Glutamatergic neuron (in vitro differentiated cells): ENCODE measurements around the gene EXOC6B. TPM values are rescaled to one million over a fixed set of nuclear protein-coding genes. Genes with fewer than 3 reads are reported as not detected.
"Not testable (repeated sequence)": the region's sequence is repeated elsewhere in the genome, so short reads cannot be mapped to it uniquely, and the experiment has no call there.

ENCODE experiments used
- DNase-seq: peaks from one replicate; pipeline ENCODE4 v3.0.0; 2022
- H3K27ac Mint-ChIP-seq: one replicate; pipeline ENCODE4 v1.8.0; 2020; ENCODE audit warnings: mild to moderate bottlenecking, mixed read lengths, inconsistent platforms; ENCODE audit not compliant: unreplicated experiment
- H3K27me3 Mint-ChIP-seq: one replicate; pipeline ENCODE4 v1.8.0; 2020; ENCODE audit warnings: mild to moderate bottlenecking, moderate library complexity, mixed read lengths, inconsistent platforms; ENCODE audit not compliant: unreplicated experiment
- H3K36me3 Mint-ChIP-seq: one replicate; pipeline ENCODE4 v1.8.0; 2020; ENCODE audit warnings: mild to moderate bottlenecking, mixed read lengths, inconsistent platforms; ENCODE audit not compliant: unreplicated experiment
- H3K4me1 Mint-ChIP-seq: one replicate; pipeline ENCODE4 v1.8.0; 2020; ENCODE audit warnings: mild to moderate bottlenecking, low read depth, mixed read lengths, inconsistent platforms; ENCODE audit not compliant: unreplicated experiment
- H3K4me3 Mint-ChIP-seq: one replicate; pipeline ENCODE4 v1.8.0; 2020; ENCODE audit warnings: mild to moderate bottlenecking, mixed read lengths, inconsistent platforms; ENCODE audit not compliant: unreplicated experiment
- H3K9me3 Mint-ChIP-seq: one replicate; pipeline ENCODE4 v1.8.0; 2020; ENCODE audit warnings: mild to moderate bottlenecking, moderate library complexity, mixed read lengths, inconsistent platforms; ENCODE audit not compliant: unreplicated experiment
- CTCF ChIP-seq: fragments of 200-600 bp; sonication (generic); IDR thresholded peaks from one replicate; pipeline ENCODE4 v1.5.0; 2021; ENCODE audit not compliant: partially characterized antibody, unreplicated experiment
- total RNA-seq: library from RNA; stranded (reverse); fragmentation: NEBNext Ultra II Directional; extraction: Animal tissue kit (Norgen Biotek cat#: 25700); gene quantifications from one replicate; pipeline ENCODE4 v1.2.1, GENCODE V29; 2021; ENCODE audit not compliant: unreplicated experiment

Gene EXOC6B
- total RNA-seq, 1 donor from 2014 or later, result 34.5 TPM

DNA sequence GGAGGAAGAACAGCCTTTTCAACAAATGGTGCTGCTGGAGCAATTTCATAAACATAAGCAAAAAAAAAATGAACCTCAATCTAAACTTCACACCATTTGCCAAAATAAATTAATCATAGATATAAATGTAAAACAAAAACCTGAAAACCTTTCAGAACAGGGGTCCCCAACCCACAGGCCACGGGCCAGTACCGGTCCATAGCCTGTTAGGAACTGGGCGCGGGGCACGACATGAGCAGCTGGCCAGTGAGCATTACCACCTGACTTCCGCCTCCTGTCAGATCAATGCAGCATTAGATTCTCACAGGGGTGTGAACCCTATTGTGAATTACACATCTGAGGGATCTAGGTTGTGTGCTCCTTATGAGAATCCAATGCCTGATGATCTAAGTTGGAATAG is 176.0 kb downstream of the EXOC6B start:
- Mint-ChIP-seq H3K9me3 (peaks cover 9% of the 10 kb centered on the region), H3K4me3 (no peak overlapping the region), H3K27ac (no peak overlapping the region), H3K4me1 (peaks cover 1% of the 10 kb centered on the region), H3K36me3 (peaks cover 15% of the 10 kb centered on the region), H3K27me3 (peaks cover 9% of the 10 kb centered on the region)
- TF ChIP-seq CTCF, result no peak
- DNase-seq, result no peak

DNA sequence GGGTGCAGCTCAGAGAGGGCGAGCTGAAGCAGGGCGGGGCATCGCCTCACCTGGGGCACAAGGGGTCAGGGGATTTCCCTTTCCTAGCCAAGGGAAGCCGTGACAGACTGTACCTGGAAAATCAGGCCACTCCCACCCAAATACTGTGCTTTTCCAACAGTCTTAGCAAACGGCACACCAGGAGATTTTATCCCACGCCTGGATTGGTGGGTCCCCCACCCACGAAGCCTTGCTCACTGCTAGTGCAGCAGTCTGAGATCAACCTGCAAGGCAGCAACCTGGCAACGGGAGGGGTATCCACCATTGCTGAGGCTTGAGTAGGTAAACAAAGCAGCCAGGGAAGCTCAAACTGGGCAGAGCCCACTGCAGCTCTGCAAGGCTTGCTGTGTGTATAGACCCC is 184.6 kb downstream of the EXOC6B start:
- not testable (repeated sequence) for H3K27me3 Mint-ChIP-seq, DNase-seq, H3K27ac Mint-ChIP-seq, H3K4me3 Mint-ChIP-seq, H3K9me3 Mint-ChIP-seq, H3K4me1 Mint-ChIP-seq
- H3K36me3 Mint-ChIP-seq, result peaks cover 29% of the 10 kb centered on the region

DNA sequence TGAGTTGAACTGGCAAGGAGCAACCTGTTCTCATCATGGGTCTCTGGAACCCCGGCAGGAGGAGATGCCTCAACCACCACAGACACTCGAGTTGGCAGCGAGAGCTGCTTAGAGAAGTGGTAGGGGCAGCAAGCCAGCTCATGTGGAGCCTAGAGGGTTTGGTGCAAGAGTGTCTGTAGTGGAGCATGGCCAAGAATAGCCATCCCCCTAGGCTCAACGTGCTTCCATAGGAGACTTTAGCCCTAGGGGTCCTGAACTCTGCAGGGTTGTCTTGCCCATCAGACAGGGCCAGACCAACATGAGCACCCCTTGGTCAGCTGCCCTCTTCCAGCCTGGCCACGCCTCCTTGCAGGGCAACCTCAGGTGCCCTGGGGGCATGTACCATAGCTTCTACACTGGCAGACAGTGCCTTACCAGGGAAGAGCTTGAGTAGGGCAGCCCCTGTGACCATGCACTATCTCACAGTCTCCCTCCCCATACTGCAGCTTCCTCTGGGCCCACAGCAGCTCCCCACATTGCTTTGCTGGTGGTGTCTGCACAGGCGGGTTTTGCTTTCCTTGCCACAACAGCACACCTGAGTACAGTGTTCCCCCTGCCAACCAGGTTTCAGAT is 187.1 kb downstream of the EXOC6B start:
- no peak overlapping the region for H3K27ac Mint-ChIP-seq
- peaks cover 5% of the 10 kb centered on the region for H3K27me3 Mint-ChIP-seq
- no peaks in the 10 kb centered on the region for H3K4me1 Mint-ChIP-seq
- H3K4me3 Mint-ChIP-seq, result no peak overlapping the region
- no peak for DNase-seq
- H3K9me3 Mint-ChIP-seq, result peaks cover 3% of the 10 kb centered on the region
- TF ChIP-seq CTCF, result no peak
- peaks cover 16% of the 10 kb centered on the region for H3K36me3 Mint-ChIP-seq

DNA sequence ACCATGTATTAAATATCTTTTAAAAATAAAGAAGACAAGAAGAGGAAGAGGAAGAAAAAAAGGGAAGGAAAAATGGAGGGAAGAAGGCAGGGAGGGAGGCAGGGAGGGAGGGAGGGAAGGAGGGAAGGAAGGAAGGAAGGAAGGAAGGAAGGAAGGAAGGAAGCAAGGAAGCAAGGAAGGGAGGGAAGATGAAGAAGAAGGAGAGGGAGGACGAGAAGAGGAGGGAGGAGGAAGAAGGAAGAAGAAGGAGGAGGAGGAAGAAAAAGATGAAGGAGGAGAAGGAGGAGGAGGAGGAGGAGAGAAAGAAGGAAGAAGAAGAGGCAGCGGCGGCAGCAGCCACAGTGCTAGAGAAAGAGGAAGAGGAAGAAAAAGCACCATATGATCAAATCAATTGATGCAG is 189.6 kb downstream of the EXOC6B start:
- Mint-ChIP-seq H3K4me3 (no peak overlapping the region), H3K27me3 (peaks cover 5% of the 10 kb centered on the region), H3K4me1 (no peaks in the 10 kb centered on the region)

GRCh38 chr2:72630767-72631166 is 195.1 kb downstream of the EXOC6B start:
- DNase-seq, result no peak
- H3K27me3 Mint-ChIP-seq, result no peaks in the 10 kb centered on the region
- no peak overlapping the region for H3K4me3 Mint-ChIP-seq
- no peak overlapping the region for H3K27ac Mint-ChIP-seq
- no peaks in the 10 kb centered on the region for H3K4me1 Mint-ChIP-seq
- H3K36me3 Mint-ChIP-seq, result no peaks in the 10 kb centered on the region
- no peaks in the 10 kb centered on the region for H3K9me3 Mint-ChIP-seq
- TF ChIP-seq CTCF, result no peak

More for the DNA sequence above, 189.6 kb downstream of the EXOC6B start:
- Mint-ChIP-seq H3K9me3 (peaks cover 2% of the 10 kb centered on the region), H3K27ac (no peak overlapping the region), H3K36me3 (peaks cover 16% of the 10 kb centered on the region)
- no peak for DNase-seq
- no peak for TF ChIP-seq CTCF
